Neutrophil (primary cell): ENCODE data around the gene NMS.

Experiments
- H3K27ac ChIP-seq: fragments of 200-600 bp; sonication (generic); 2 replicates; pipeline ENCODE4 v1.5.1; 2016; ENCODE audit warnings: mild to moderate bottlenecking, moderate library complexity
- H3K27me3 ChIP-seq: fragments of 200-600 bp; sonication (generic); 2 replicates; pipeline ENCODE4 v1.6.0; 2016; ENCODE audit warnings: mild to moderate bottlenecking
- H3K36me3 ChIP-seq: fragments of 200-600 bp; sonication (generic); 2 replicates; pipeline ENCODE4 v1.5.1; 2017
- H3K4me1 ChIP-seq, 2 experiments: fragments of 200-600 bp in 1 of 2; sonication (generic) in 1 of 2; 1 replicate in 1 of 2; 2 replicates in 1 of 2; pipeline versions ENCODE4 v1.5.1 to v1.6.1; 2013 to 2016; ENCODE audit warnings: low read depth in 1 of 2, low read length in 1 of 2, mild to moderate bottlenecking in 1 of 2, moderate library complexity in 1 of 2; ENCODE audit not compliant: control insufficient read depth in 1 of 2, insufficient read depth in 1 of 2
- H3K4me3 ChIP-seq, 2 experiments: fragments of 200-600 bp in 1 of 2; sonication (generic) in 1 of 2; 1 replicate in 1 of 2; 2 replicates in 1 of 2; pipeline ENCODE4 v1.5.1; 2013 to 2016; ENCODE audit warnings: low read depth in 1 of 2, low read length in 1 of 2, mild to moderate bottlenecking in 1 of 2, moderate library complexity in 1 of 2
- H3K9me3 ChIP-seq: fragments of 200-600 bp; sonication (generic); 2 replicates; pipeline ENCODE4 v1.5.1; 2016
- TF ChIP-seq, protein P1 (sequence below): fragments of 200-600 bp; sonication (generic); IDR thresholded peaks from 2 replicates; pipeline ENCODE4 v1.5.1; 2016; ENCODE audit warnings: antibody characterized with exemption

NMS gene

DNA sequence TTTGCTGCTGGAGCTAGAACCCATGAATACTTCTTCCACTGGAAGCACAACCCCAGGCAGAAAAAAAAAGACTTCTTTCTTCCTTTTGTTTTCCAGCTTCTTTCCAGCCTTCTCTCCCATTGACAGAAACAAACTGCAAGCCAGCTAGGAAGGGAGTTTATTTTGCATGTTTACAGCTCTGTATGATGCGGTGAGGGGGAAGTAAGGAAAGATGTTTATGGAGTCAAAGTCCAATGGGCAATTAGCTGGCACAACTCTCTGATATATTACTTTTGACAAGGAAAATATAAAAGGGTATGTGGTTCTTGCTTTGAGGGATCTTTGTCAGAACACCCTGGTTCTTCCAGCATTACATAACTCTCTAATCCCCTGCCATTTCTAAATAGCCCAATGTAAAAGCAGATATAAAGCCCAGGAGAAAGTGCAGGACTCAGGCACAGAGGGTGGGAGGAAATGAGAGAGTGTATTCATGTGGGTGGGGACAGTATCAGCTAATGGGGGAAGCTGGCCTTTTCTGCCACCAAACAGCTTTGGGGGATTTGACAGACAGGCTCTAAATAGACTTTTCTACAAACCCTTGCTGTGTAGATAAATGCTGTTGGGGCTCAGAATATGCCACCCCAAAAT lies 9.3 kb upstream of the NMS start:
- TF ChIP-seq, protein P1, sequence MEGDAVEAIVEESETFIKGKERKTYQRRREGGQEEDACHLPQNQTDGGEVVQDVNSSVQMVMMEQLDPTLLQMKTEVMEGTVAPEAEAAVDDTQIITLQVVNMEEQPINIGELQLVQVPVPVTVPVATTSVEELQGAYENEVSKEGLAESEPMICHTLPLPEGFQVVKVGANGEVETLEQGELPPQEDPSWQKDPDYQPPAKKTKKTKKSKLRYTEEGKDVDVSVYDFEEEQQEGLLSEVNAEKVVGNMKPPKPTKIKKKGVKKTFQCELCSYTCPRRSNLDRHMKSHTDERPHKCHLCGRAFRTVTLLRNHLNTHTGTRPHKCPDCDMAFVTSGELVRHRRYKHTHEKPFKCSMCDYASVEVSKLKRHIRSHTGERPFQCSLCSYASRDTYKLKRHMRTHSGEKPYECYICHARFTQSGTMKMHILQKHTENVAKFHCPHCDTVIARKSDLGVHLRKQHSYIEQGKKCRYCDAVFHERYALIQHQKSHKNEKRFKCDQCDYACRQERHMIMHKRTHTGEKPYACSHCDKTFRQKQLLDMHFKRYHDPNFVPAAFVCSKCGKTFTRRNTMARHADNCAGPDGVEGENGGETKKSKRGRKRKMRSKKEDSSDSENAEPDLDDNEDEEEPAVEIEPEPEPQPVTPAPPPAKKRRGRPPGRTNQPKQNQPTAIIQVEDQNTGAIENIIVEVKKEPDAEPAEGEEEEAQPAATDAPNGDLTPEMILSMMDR, result no peak
- Histone ChIP-seq H3K27me3 (no peaks in the 10 kb centered on the region), H3K9me3 (peaks cover 18% of the 10 kb centered on the region), H3K36me3 (no peaks in the 10 kb centered on the region), H3K4me3 (no peak overlapping the region), H3K4me1 (no peaks in the 10 kb centered on the region), H3K27ac (no peak overlapping the region)

DNA sequence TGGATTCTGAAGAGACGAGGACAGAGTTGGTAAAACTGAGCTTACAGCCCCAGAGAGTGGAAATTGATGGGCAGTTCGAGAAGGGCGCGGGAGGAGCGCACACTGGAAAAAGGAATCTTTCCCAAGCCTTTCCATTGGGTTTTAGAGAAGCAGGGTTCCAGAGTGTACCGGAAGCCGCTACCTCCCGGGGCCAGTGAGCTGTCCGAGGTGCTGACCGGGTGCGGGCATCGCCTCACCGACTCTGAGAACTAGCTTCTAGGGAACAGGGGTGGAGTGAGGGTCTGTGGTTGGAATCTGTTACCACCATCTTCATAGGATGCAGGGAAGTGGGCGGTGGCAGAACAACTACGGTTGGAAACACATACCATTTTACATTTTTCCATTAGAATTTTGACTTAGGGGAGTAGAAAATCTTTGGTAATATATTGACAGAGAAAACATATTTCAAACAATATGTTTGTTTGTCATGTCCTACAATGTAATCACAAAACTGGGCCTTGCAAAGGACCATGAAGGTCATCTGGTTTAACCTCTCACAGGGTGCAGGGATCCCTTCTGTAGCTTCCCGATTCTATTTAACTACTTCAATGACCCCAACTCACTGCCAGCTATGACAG lies 724 bp downstream of the NMS start:
- Histone ChIP-seq H3K9me3 (no peaks in the 10 kb centered on the region), H3K36me3 (no peaks in the 10 kb centered on the region), H3K4me1 (no peaks in the 10 kb centered on the region), H3K27ac (no peak overlapping the region), H3K4me3 (no peak overlapping the region), H3K27me3 (peaks cover 19% of the 10 kb centered on the region)
- TF ChIP-seq, protein P1, result no peak

DNA sequence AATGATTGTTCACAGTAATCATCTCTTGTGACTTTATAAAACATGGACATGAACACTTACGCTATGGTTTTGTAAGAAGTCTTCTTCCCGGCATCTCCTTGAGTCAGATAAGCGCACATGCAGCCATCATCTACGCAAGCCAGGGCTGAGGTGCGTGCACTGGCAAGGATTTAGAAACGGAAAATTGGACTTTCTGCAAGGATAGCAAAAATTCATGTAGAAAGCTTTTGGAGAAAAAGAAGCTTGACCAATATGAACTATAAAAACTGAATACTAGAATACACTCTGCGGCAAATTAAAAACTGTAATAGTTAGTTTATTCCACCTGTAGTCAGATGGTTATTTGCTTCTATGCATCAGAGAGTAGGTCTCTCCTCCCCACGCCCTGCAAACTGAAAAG lies 6.3 kb downstream of the NMS start:
- Histone ChIP-seq H3K9me3 (no peaks in the 10 kb centered on the region), H3K36me3 (no peaks in the 10 kb centered on the region), H3K27ac (no peak overlapping the region), H3K4me1 (no peaks in the 10 kb centered on the region), H3K27me3 (no peaks in the 10 kb centered on the region), H3K4me3 (no peak overlapping the region)
- TF ChIP-seq, protein P1, result no peak

DNA sequence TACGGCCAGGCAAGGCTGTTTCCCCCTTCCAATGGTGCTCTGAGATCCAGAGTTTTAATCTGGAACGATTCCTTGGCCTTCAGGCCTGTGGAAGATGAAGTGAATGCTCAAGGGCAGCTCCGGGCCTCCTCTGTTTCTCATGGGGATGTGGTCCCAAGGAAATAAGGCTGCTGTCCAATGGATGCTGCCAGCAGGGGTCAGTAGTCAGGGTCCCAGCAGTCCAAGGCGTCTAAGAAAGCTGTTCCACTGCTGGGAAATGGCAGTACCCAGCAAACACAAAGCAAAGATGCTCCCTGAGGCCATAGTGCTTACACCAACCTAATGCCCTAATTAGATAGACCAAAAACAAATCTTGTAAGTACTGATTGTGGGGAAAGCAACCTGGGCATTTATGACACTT lies 12.5 kb downstream of the NMS start:
- no peaks in the 10 kb centered on the region for H3K4me1 ChIP-seq
- no peaks in the 10 kb centered on the region for H3K27me3 ChIP-seq
- TF ChIP-seq, protein P1, result no peak
- no peaks in the 10 kb centered on the region for H3K36me3 ChIP-seq
- no peak overlapping the region for H3K4me3 ChIP-seq
- H3K9me3 ChIP-seq, result no peaks in the 10 kb centered on the region
- H3K27ac ChIP-seq, result no peak overlapping the region

DNA sequence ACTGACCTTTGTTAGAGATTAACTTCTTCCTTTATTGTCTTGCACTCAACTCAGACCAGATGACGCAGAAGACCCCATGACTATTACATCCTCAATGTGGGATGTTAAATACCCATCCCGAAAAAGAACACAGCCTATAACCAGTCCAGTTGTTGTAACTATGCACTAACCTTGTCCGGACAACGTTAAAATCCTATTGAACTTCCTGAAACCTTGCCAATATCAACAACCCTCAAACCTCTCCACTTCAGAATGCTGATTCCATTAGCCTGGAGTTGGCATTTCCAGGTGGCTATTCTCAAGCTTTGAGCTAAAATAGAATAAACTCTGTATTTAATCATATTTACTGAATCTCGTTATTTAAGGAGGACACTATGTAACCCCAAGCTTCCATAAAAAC lies 13.6 kb downstream of the NMS start:
- Histone ChIP-seq H3K27ac (no peak overlapping the region), H3K4me3 (no peak overlapping the region)

More for the DNA sequence above, 13.6 kb downstream of the NMS start:
- Histone ChIP-seq H3K36me3 (no peaks in the 10 kb centered on the region), H3K9me3 (no peaks in the 10 kb centered on the region), H3K4me1 (no peaks in the 10 kb centered on the region), H3K27me3 (no peaks in the 10 kb centered on the region)
- TF ChIP-seq, protein P1, result no peak
